ENCODE results near the gene CPNE5. TPM values are rescaled to one million over a fixed set of nuclear protein-coding genes. Genes with fewer than 3 reads are reported as not detected.

The CPNE5 gene
- total and polyA plus RNA-seq, 2 donors from 2014 or later = 3.7 to 7.1 TPM

GRCh38 chr6:36847152-36847551 lies 7.9 kb upstream of the CPNE5 start:
- Histone ChIP-seq H3K9ac (ENCODE audit: low read length in 3 of 3) (no peak overlapping the region), H3K27me3 (ENCODE audit: control insufficient read depth, insufficient read depth, low read length) (no peaks in the 10 kb centered on the region), H3K9me3 (ENCODE audit: control insufficient read depth in 2 of 3, insufficient read depth in 1 of 3, low read length in 3 of 3) (no peaks in the 10 kb centered on the region), H3K36me3 (ENCODE audit: control insufficient read depth in 2 of 3, insufficient read depth in 3 of 3, low read length in 3 of 3) (no peaks in the 10 kb centered on the region), H3K4me3 (ENCODE audit: low read length in 3 of 3) (no peak overlapping the region), H3K4me1 (ENCODE audit: control insufficient read depth in 2 of 3, insufficient read depth in 2 of 3, low read depth in 1 of 3, low read length in 3 of 3) (peaks cover 0 to 12% (median 5%) of the 10 kb centered on the region in 3 donors), H3K27ac (ENCODE audit: low read depth in 2 of 2, low read length in 2 of 2) (no peak overlapping the region)
- no peak for FAIRE-seq
- no peak for DNase-seq
- no peak for TF ChIP-seq CTCF (IDR thresholded peaks at IDR 0.05; ENCODE audit: borderline replicate concordance, extremely low read depth, insufficient read depth)
- intact Hi-C loops (cut with DNase I) = no loop called here

- Histone ChIP-seq H3K4me1 (ENCODE audit: control insufficient read depth in 2 of 3, insufficient read depth in 2 of 3, low read depth in 1 of 3, low read length in 3 of 3) (peaks cover 0 to 18% (median 5%) of the 10 kb centered on the region in 3 donors), H3K36me3 (ENCODE audit: control insufficient read depth in 2 of 3, insufficient read depth in 3 of 3, low read length in 3 of 3) (no peaks in the 10 kb centered on the region), H3K4me3 (ENCODE audit: low read length in 3 of 3) (no peak overlapping the region), H3K27me3 (ENCODE audit: control insufficient read depth, insufficient read depth, low read length) (no peaks in the 10 kb centered on the region), H3K9ac (ENCODE audit: low read length in 3 of 3) (no peak overlapping the region), H3K27ac (ENCODE audit: low read depth in 2 of 2, low read length in 2 of 2) (no peak overlapping the region), H3K9me3 (ENCODE audit: control insufficient read depth in 2 of 3, insufficient read depth in 1 of 3, low read length in 3 of 3) (no peaks in the 10 kb centered on the region)
- FAIRE-seq = no peak
- no peak for DNase-seq
- intact Hi-C loops (cut with DNase I) = no loop called here
- no peak for TF ChIP-seq CTCF (IDR thresholded peaks at IDR 0.05; ENCODE audit: borderline replicate concordance, extremely low read depth, insufficient read depth)
These were observed 6.0 kb upstream of the CPNE5 start for GRCh38 chr6:36845233-36845632.

GRCh38 chr6:36844232-36845170 lies 5.3 kb upstream of the CPNE5 start:
- Histone ChIP-seq H3K27ac (ENCODE audit: low read depth in 2 of 2, low read length in 2 of 2) (no peak overlapping the region), H3K27me3 (ENCODE audit: control insufficient read depth, insufficient read depth, low read length) (no peaks in the 10 kb centered on the region), H3K9ac (ENCODE audit: low read length in 3 of 3) (no peak overlapping the region), H3K4me1 (ENCODE audit: control insufficient read depth in 2 of 3, insufficient read depth in 2 of 3, low read depth in 1 of 3, low read length in 3 of 3) (peaks cover 0 to 20% (median 5%) of the 10 kb centered on the region in 3 donors), H3K9me3 (ENCODE audit: control insufficient read depth in 2 of 3, insufficient read depth in 1 of 3, low read length in 3 of 3) (no peaks in the 10 kb centered on the region), H3K36me3 (ENCODE audit: control insufficient read depth in 2 of 3, insufficient read depth in 3 of 3, low read length in 3 of 3) (no peaks in the 10 kb centered on the region), H3K4me3 (ENCODE audit: low read length in 3 of 3) (no peak overlapping the region)
- TF ChIP-seq CTCF (IDR thresholded peaks at IDR 0.05; ENCODE audit: borderline replicate concordance, extremely low read depth, insufficient read depth) = no peak
- intact Hi-C loops (cut with DNase I) = no loop called here
- DNase-seq (no peak), FAIRE-seq (no peak)

Measured in kidney (tissue), 14 donors.